ENCODE data around the gene CXCL6.

The CXCL6 gene

DNA sequence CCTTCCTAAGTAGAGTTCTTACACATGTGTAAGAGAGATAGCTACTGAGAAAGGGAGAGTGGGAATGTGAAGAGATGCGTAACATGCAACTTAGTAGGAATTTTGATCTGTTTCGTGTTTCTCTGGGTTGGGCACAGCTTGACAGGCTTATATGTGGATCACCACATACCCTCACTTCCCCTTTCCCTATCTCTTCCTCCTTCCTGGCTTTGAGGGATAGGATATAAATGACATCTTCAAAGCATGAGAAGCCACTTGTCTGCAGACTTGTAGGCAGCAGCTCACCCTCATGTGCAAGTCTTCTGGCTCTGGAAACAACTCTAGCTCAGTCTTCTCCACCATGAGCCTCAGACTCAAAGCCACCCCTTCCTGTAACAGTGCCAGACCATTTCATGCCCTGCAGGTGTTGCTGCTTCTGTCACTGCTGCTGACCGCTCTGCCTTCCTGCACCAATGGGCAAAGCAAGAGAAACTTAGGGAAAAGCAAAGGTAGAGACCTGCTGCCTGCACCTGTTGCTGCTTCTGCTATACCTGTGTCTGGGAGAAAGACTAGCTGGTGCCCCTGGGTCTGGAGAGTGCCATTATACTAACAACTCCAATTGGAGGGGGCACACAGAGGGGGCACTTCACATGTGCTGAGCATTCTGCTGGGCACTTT lies 11.2 kb downstream of the CXCL6 start:
- Mint-ChIP-seq H3K4me1 (no peaks in the 10 kb centered on the region), H3K9me3 (no peaks in the 10 kb centered on the region), H3K27ac (ENCODE audit: low read depth) (no peak overlapping the region), H3K4me3 (no peak overlapping the region), H3K36me3 (ENCODE audit: insufficient read depth) (no peaks in the 10 kb centered on the region), H3K27me3 (no peaks in the 10 kb centered on the region)
- ATAC-seq (replicated peaks; ENCODE audit: extremely low read depth, poor library complexity, severe bottlenecking) (no peak), DNase-seq (ENCODE audit: low spot score in 2 of 2) (no peak)

GRCh38 chr4:73848183-73848777 lies 11.8 kb downstream of the CXCL6 start:
- no peaks in the 10 kb centered on the region for H3K4me1 Mint-ChIP-seq

GRCh38 chr4:73850261-73850970 lies 13.9 kb downstream of the CXCL6 start:
- Mint-ChIP-seq H3K27ac (ENCODE audit: low read depth) (no peak overlapping the region), H3K27me3 (no peaks in the 10 kb centered on the region), H3K4me1 (no peaks in the 10 kb centered on the region), H3K4me3 (no peak overlapping the region), H3K9me3 (peaks cover 4% of the 10 kb centered on the region), H3K36me3 (ENCODE audit: insufficient read depth) (no peaks in the 10 kb centered on the region)
- ATAC-seq (replicated peaks; ENCODE audit: extremely low read depth, poor library complexity, severe bottlenecking), result no peak
- DNase-seq (ENCODE audit: low spot score in 2 of 2), result no peak

More at GRCh38 chr4:73848183-73848777, 11.8 kb downstream of the CXCL6 start:
- Mint-ChIP-seq H3K9me3 (no peaks in the 10 kb centered on the region), H3K4me3 (no peak overlapping the region), H3K27ac (ENCODE audit: low read depth) (no peak overlapping the region), H3K36me3 (ENCODE audit: insufficient read depth) (no peaks in the 10 kb centered on the region), H3K27me3 (no peaks in the 10 kb centered on the region)
- DNase-seq (ENCODE audit: low spot score in 2 of 2), result no peak
- ATAC-seq (replicated peaks; ENCODE audit: extremely low read depth, poor library complexity, severe bottlenecking), result no peak

DNA sequence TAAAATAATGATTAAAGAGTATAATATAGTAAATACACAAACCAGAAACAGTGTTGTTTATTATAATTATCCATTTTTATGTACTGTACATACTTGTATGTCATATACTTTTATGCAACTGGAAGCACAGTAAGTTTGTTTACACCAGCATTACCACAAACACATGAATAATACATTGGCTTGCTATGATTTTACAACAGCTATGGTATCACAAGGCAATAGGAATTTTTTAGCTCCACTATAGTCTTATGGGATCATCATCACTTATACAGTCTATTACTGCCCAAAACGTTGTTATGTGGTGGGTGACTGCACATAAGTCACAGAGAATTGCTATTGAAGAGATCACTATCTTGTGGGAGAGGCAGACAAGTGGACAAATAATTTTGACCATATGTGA lies 14.8 kb downstream of the CXCL6 start:
- H3K36me3 Mint-ChIP-seq (ENCODE audit: insufficient read depth), result no peaks in the 10 kb centered on the region
- H3K4me1 Mint-ChIP-seq, result no peaks in the 10 kb centered on the region
- H3K4me3 Mint-ChIP-seq, result no peak overlapping the region
- H3K9me3 Mint-ChIP-seq, result peaks cover 4% of the 10 kb centered on the region
- ATAC-seq (replicated peaks; ENCODE audit: extremely low read depth, poor library complexity, severe bottlenecking) (no peak), DNase-seq (ENCODE audit: low spot score in 2 of 2) (no peak)
- H3K27ac Mint-ChIP-seq (ENCODE audit: low read depth), result no peak overlapping the region
- H3K27me3 Mint-ChIP-seq, result no peaks in the 10 kb centered on the region

GRCh38 chr4:73852771-73853170 lies 16.3 kb downstream of the CXCL6 start:
- Mint-ChIP-seq H3K4me3 (no peak overlapping the region), H3K27me3 (no peaks in the 10 kb centered on the region), H3K9me3 (peaks cover 4% of the 10 kb centered on the region), H3K36me3 (ENCODE audit: insufficient read depth) (no peaks in the 10 kb centered on the region), H3K4me1 (no peaks in the 10 kb centered on the region), H3K27ac (ENCODE audit: low read depth) (no peak overlapping the region)
- DNase-seq (ENCODE audit: low spot score in 2 of 2), result no peak
- ATAC-seq (replicated peaks; ENCODE audit: extremely low read depth, poor library complexity, severe bottlenecking), result no peak

GRCh38 chr4:73853246-73853704 lies 16.8 kb downstream of the CXCL6 start, which contains the start of gene PF4V1:
TSS of gene PF4V1 (plus strand) at chr4:73853296. CDS start at chr4:73853363, 67 bp downstream.
- Mint-ChIP-seq H3K36me3 (ENCODE audit: insufficient read depth) (no peaks in the 10 kb centered on the region), H3K27me3 (no peaks in the 10 kb centered on the region), H3K4me1 (no peaks in the 10 kb centered on the region), H3K9me3 (peaks cover 4% of the 10 kb centered on the region), H3K4me3 (no peak within 1 kb of the TSS), H3K27ac (ENCODE audit: low read depth) (no peak within 1 kb of the TSS)
- no peak for ATAC-seq (replicated peaks; ENCODE audit: extremely low read depth, poor library complexity, severe bottlenecking)
- no peak for DNase-seq (ENCODE audit: low spot score in 2 of 2)

- ATAC-seq (replicated peaks; ENCODE audit: extremely low read depth, poor library complexity, severe bottlenecking) (no peak), DNase-seq (ENCODE audit: low spot score in 2 of 2) (no peak)
- Mint-ChIP-seq H3K4me3 (no peak overlapping the region), H3K27me3 (no peaks in the 10 kb centered on the region), H3K4me1 (no peaks in the 10 kb centered on the region), H3K27ac (ENCODE audit: low read depth) (no peak overlapping the region), H3K9me3 (peaks cover 4% of the 10 kb centered on the region), H3K36me3 (ENCODE audit: insufficient read depth) (no peaks in the 10 kb centered on the region)
Measured at GRCh38 chr4:73853718-73854473, 17.4 kb downstream of the CXCL6 start.

DNA sequence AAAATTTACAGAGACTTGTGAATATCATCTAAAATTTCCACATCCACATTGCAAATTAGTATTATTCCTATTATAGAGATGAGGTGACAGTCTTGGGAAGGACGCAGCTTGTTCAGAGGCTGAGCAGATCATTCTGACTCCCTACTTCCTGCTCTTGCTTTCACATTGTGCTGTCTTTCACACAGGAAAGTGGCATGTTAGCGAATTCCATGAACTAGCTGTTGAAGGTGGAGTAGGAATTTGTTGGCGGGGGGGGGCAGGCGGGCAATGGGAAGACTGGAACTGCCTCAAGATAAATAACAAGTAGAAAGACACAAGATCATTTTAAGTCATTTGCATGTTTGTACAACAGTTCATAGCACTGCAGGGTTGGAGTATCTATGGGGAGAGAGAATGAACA lies 18.9 kb downstream of the CXCL6 start:
- Mint-ChIP-seq H3K27ac (ENCODE audit: low read depth) (no peak overlapping the region), H3K36me3 (ENCODE audit: insufficient read depth) (no peaks in the 10 kb centered on the region), H3K27me3 (no peaks in the 10 kb centered on the region), H3K4me3 (no peak overlapping the region), H3K9me3 (peaks cover 4% of the 10 kb centered on the region), H3K4me1 (no peaks in the 10 kb centered on the region)
- DNase-seq (ENCODE audit: low spot score in 2 of 2) (no peak), ATAC-seq (replicated peaks; ENCODE audit: extremely low read depth, poor library complexity, severe bottlenecking) (no peak)

- Mint-ChIP-seq H3K27me3 (no peaks in the 10 kb centered on the region), H3K36me3 (ENCODE audit: insufficient read depth) (no peaks in the 10 kb centered on the region), H3K9me3 (peaks cover 4% of the 10 kb centered on the region), H3K4me1 (no peaks in the 10 kb centered on the region), H3K4me3 (no peak overlapping the region), H3K27ac (ENCODE audit: low read depth) (no peak overlapping the region)
- no peak for DNase-seq (ENCODE audit: low spot score in 2 of 2)
- ATAC-seq (replicated peaks; ENCODE audit: extremely low read depth, poor library complexity, severe bottlenecking), result no peak
Measured at GRCh38 chr4:73856518-73856917, 20.0 kb downstream of the CXCL6 start.

DNA sequence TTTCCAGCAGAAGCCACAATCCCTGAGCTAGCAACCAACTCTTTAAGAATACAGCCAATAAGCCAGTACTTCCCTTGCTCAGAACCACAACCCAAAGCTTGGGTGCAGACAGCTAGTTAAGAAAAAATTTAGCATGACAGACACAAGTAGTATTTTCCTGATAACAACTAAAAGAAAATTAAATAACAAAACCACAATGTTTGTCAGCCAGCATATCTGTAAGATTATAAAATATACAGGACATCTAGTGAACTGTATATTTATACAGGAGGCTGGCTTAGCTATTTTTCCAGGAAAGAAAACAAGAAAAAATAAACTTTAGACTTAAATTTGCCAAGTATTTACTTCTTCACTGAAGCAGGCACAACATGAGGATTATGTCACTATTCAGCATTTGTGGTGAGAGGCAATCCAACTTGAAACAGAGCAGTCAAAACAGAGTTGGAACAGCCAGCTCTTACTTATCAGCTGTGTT lies 23.2 kb downstream of the CXCL6 start:
- H3K4me3 Mint-ChIP-seq, result no peak overlapping the region
- no peak for DNase-seq (ENCODE audit: low spot score in 2 of 2)

DNA sequence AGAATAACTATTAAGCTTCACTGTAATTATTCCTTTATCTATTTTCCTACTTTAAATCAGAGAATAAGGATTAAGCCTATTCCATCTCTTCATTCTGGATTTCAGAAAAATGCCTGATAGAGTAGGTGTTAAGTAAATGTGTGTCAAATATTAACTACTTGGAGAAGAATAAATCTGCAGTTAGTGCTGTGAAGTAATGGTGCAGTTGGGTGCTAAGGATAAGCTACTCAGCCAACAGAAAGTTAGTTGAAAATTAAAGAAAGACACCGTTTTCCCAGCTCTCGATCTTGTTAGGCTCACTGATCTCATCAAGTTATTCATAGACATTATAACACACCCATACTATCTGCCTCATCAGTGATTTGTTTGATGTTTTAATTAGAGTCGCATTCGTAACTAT lies 23.7 kb downstream of the CXCL6 start:
- ATAC-seq (replicated peaks; ENCODE audit: extremely low read depth, poor library complexity, severe bottlenecking) (no peak), DNase-seq (ENCODE audit: low spot score in 2 of 2) (no peak)
- peaks cover 5% of the 10 kb centered on the region for H3K9me3 Mint-ChIP-seq
- H3K27ac Mint-ChIP-seq (ENCODE audit: low read depth), result no peak overlapping the region
- no peaks in the 10 kb centered on the region for H3K4me1 Mint-ChIP-seq
- H3K4me3 Mint-ChIP-seq, result no peak overlapping the region
- H3K36me3 Mint-ChIP-seq (ENCODE audit: insufficient read depth), result no peaks in the 10 kb centered on the region
- H3K27me3 Mint-ChIP-seq, result no peaks in the 10 kb centered on the region

More for the DNA sequence above, 23.2 kb downstream of the CXCL6 start:
- no peaks in the 10 kb centered on the region for H3K36me3 Mint-ChIP-seq (ENCODE audit: insufficient read depth)
- no peak overlapping the region for H3K27ac Mint-ChIP-seq (ENCODE audit: low read depth)
- H3K4me1 Mint-ChIP-seq, result no peaks in the 10 kb centered on the region
- H3K27me3 Mint-ChIP-seq, result no peaks in the 10 kb centered on the region
- no peak for ATAC-seq (replicated peaks; ENCODE audit: extremely low read depth, poor library complexity, severe bottlenecking)
- peaks cover 5% of the 10 kb centered on the region for H3K9me3 Mint-ChIP-seq

DNA sequence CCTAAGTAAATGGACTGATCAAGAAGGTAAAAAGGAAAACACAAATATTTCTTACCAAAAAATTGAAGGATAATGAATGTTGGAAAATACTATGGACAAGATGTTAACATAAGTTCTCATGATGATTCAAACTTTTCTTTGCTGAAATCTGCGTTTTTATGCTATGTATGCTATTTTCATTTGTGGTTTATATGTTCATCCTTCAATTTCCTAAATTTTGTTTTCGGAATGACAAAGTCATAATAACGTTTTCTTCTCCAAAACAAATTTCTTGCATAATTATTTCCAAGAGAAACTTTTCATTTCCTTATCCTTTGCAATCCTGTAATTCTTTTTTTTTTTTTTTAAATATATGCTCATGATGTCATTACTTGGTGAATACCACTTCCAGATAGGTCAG lies 24.4 kb downstream of the CXCL6 start:
- Mint-ChIP-seq H3K4me1 (no peaks in the 10 kb centered on the region), H3K36me3 (ENCODE audit: insufficient read depth) (no peaks in the 10 kb centered on the region), H3K27ac (ENCODE audit: low read depth) (no peak overlapping the region), H3K27me3 (no peaks in the 10 kb centered on the region), H3K9me3 (peaks cover 5% of the 10 kb centered on the region), H3K4me3 (no peak overlapping the region)
- ATAC-seq (replicated peaks; ENCODE audit: extremely low read depth, poor library complexity, severe bottlenecking) (no peak), DNase-seq (ENCODE audit: low spot score in 2 of 2) (no peak)
